A549 (cell line): ENCODE results near the gene OR4E2. TPM values are rescaled to one million over a fixed set of nuclear protein-coding genes. Genes with fewer than 3 reads are reported as not detected.

Experiments used
- ATAC-seq, 2 experiments: fragments of 200-7000 bp in 1 of 2; fragments of >200 bp in 1 of 2; cut with Nextera tagmentation in 1 of 2; cut with Tn5 transposase in 1 of 2; 3 replicates each; pipeline versions ENCODE4 v1.8.0 to v1.9.1; 2018 to 2020; ENCODE audit warnings: mild to moderate bottlenecking in 1 of 2, moderate library complexity in 1 of 2
- CTCF ChIA-PET: fragments of 300-600 bp; sonication (Branson Sonifier 250); formaldehyde crosslinking; extraction: SDS; loops from one replicate; lab custom pipeline; 2021; ENCODE audit warnings: antibody characterized with exemption, inconsistent platforms; lab: Yijun Ruan, JAX
- POLR2A ChIA-PET: fragments of 350-600 bp; formaldehyde crosslinking; extraction: SDS; loops from one replicate; lab custom pipeline; 2021; ENCODE audit warnings: antibody characterized with exemption, inconsistent platforms; lab: Yijun Ruan, JAX
- DNase-seq, 2 experiments: peaks; one replicate each; pipeline versions ENCODE4 v3.0.0 to v3.0.0-alpha.2; 2011 to 2016; ENCODE audit warnings: low read depth in 1 of 2, low spot score in 1 of 2
- FAIRE-seq: peaks from 2 replicates; lab custom pipeline; 2011; peaks lifted over from hg19 to GRCh38; lab: Jason Lieb, UNC
- H3K27ac ChIP-seq, 2 experiments: fragments of >200 bp; sonication (Bioruptor Twin); formaldehyde crosslinking; 3 replicates each; pipeline ENCODE4 v1.5.1; 2016 to 2017
- H3K4me1 ChIP-seq: fragments of >200 bp; sonication (Bioruptor Twin); formaldehyde crosslinking; 3 replicates; pipeline ENCODE4 v1.6.1; 2016
- H3K4me2 ChIP-seq: fragments of >200 bp; sonication (Bioruptor Twin); formaldehyde crosslinking; 3 replicates; pipeline ENCODE4 v1.6.1; 2016
- H3K4me3 ChIP-seq: fragments of >200 bp; sonication (Bioruptor Twin); formaldehyde crosslinking; 3 replicates; pipeline ENCODE4 v1.5.1; 2016
- H3K9me3 ChIP-seq: fragments of >200 bp; sonication (Bioruptor Twin); formaldehyde crosslinking; 3 replicates; pipeline ENCODE4 v1.6.1; 2016
- ATOH8 ChIP-seq: fragments of 250-450 bp; sonication (Bioruptor Pico); IDR thresholded peaks from 2 replicates; pipeline ENCODE4 v1.5.0; 2020; ENCODE audit warnings: low read depth, mild to moderate bottlenecking, moderate library complexity
- BCL3 ChIP-seq: fragments of >200 bp; sonication (Bioruptor Twin); formaldehyde crosslinking; IDR thresholded peaks from 3 replicates; pipeline ENCODE4 v1.6.1; 2016
- BHLHE40 ChIP-seq: IDR thresholded peaks from 2 replicates; pipeline ENCODE4 v1.6.1; 2012; ENCODE audit warnings: low read depth, low read length, inconsistent platforms
- CBX2 ChIP-seq: fragments of 200-600 bp; sonication (generic); IDR thresholded peaks from 2 replicates; pipeline ENCODE4 v1.6.1; 2016; ENCODE audit warnings: low read depth, mild to moderate bottlenecking, borderline replicate concordance
- CEBPB ChIP-seq, 2 experiments: fragments of >200 bp in 1 of 2; sonication (Bioruptor Twin) in 1 of 2; formaldehyde crosslinking in 1 of 2; IDR thresholded peaks; 2 replicates each; pipeline ENCODE4 v1.6.1; 2012 to 2016
- CHD2 ChIP-seq: fragments of 150-350 bp; IDR thresholded peaks from 2 replicates; pipeline ENCODE4 v1.6.1; 2014; ENCODE audit warnings: low read length; ENCODE audit not compliant: partially characterized antibody
- CTCF ChIP-seq: fragments of >200 bp; sonication (Bioruptor Twin); formaldehyde crosslinking; IDR thresholded peaks from 3 replicates; pipeline ENCODE4 v1.5.1; 2016
- EHF ChIP-seq: fragments of 250-450 bp; sonication (Bioruptor Pico); IDR thresholded peaks from 2 replicates; pipeline ENCODE4 v1.5.0; 2020; ENCODE audit warnings: mild to moderate bottlenecking
- GATA3 ChIP-seq: IDR thresholded peaks from 2 replicates; pipeline ENCODE4 v1.6.1; 2012; ENCODE audit warnings: borderline replicate concordance
- HDAC2 ChIP-seq: fragments of 200-600 bp; sonication (generic); IDR thresholded peaks from 2 replicates; pipeline ENCODE4 v1.6.1; 2016
- HEYL ChIP-seq: fragments of 250-450 bp; sonication (Bioruptor Pico); IDR thresholded peaks from 2 replicates; pipeline ENCODE4 v1.8.0; 2021; ENCODE audit warnings: mild to moderate bottlenecking, moderate library complexity
- HMGXB4 ChIP-seq: fragments of 250-450 bp; sonication (Bioruptor Pico); IDR thresholded peaks from 2 replicates; pipeline ENCODE4 v1.5.0; 2021; ENCODE audit warnings: mild to moderate bottlenecking, moderate library complexity, borderline replicate concordance
- JUN ChIP-seq, 2 experiments: fragments of >200 bp; sonication (Bioruptor Twin); formaldehyde crosslinking; IDR thresholded peaks; 2 replicates in 1 of 2; 3 replicates in 1 of 2; pipeline ENCODE4 v1.6.1; 2016 to 2017
- KDM1A ChIP-seq: fragments of 200-600 bp; sonication (generic); IDR thresholded peaks from 2 replicates; pipeline ENCODE4 v1.6.1; 2016; ENCODE audit warnings: low read depth, mild to moderate bottlenecking
- MYC ChIP-seq: IDR thresholded peaks from 2 replicates; pipeline ENCODE4 v1.6.1; 2012; ENCODE audit warnings: mild to moderate bottlenecking, inconsistent platforms, low read length, improper control_type of control experiment, borderline replicate concordance
- PBX3 ChIP-seq: IDR thresholded peaks from 2 replicates; pipeline ENCODE4 v1.6.1; 2012
- POLR2AphosphoS2 ChIP-seq: conservative IDR thresholded peaks from 2 replicates; pipeline ENCODE4 v1.6.1; 2012; ENCODE audit warnings: low read length, improper control_type of control experiment, inconsistent platforms
- RAD21 ChIP-seq, 2 experiments: fragments of >200 bp in 1 of 2; sonication (Bioruptor Twin) in 1 of 2; formaldehyde crosslinking in 1 of 2; IDR thresholded peaks in 1 of 2; conservative IDR thresholded peaks in 1 of 2; 2 replicates in 1 of 2; 3 replicates in 1 of 2; pipeline ENCODE4 v1.6.1; 2012 to 2018; ENCODE audit warnings: inconsistent platforms in 1 of 2
- RARB ChIP-seq: fragments of 250-450 bp; sonication (Bioruptor Pico); IDR thresholded peaks from 2 replicates; pipeline ENCODE4 v1.8.0; 2021; ENCODE audit warnings: mild to moderate bottlenecking, moderate library complexity
- SREBF2 ChIP-seq: fragments of 450-650 bp; IDR thresholded peaks from 2 replicates; pipeline ENCODE4 v1.6.1; 2014; ENCODE audit warnings: mild to moderate bottlenecking, moderate library complexity
- TP53 ChIP-seq: fragments of 250-450 bp; sonication (Bioruptor Pico); IDR thresholded peaks from 2 replicates; pipeline ENCODE4 v1.5.0; 2021; ENCODE audit warnings: mild to moderate bottlenecking, moderate library complexity
- ZFP36 ChIP-seq: fragments of 450-650 bp; IDR thresholded peaks from 2 replicates; pipeline ENCODE4 v1.6.1; 2014; ENCODE audit warnings: borderline replicate concordance; ENCODE audit not compliant: partially characterized antibody
- WGBS: methylation state at CpG from one replicate; pipeline ENCODE4 v1.1.6; 2017; ENCODE audit errors: missing lambda C conversion rate; 5-methylcytosine and 5-hydroxymethylcytosine counted together
- polyA plus RNA-seq, 4 experiments: library from polyadenylated mRNA; depleted of rRNA in 3 of 4; stranded (reverse); fragments of >200 nt; fragmentation: RNase III in 1 of 4; extraction: RNeasy Plus Mini Kit Qiagen cat#74134 plus additional on column Dnase treatment in 1 of 4; gene quantifications; 2 replicates in 3 of 4; 3 replicates in 1 of 4; pipeline ENCODE4 v1.2.3, GENCODE V29; 2011 to 2017

Gene OR4E2
- polyA plus RNA-seq, 2 of the 4 experiments (the other 2 are of a cell fraction): not detected

GRCh38 chr14:21668377-21668776 lies 14.7 kb downstream of the OR4E2 start:
- ChIA-PET POLR2A (no interaction called here), CTCF (no interaction called here)
- Histone ChIP-seq H3K4me2 (no peak overlapping the region), H3K4me1 (no peaks in the 10 kb centered on the region), H3K4me3 (no peak overlapping the region), H3K27ac (no peak overlapping the region), H3K9me3 (no peaks in the 10 kb centered on the region)
- no peak for FAIRE-seq
- ATAC-seq: no peak
- WGBS: 0% methylated on average over 3 of the region's 3 CpGs
- peak in 1 of 2 experiments; percentile 4 for DNase-seq
- TF ChIP-seq GATA3: no peak
- TF ChIP-seq SREBF2: no peak
- no peak for TF ChIP-seq TP53
- TF ChIP-seq CEBPB (IDR thresholded peaks at IDR 0.05): no peak
- no peak for TF ChIP-seq BHLHE40
- no peak for TF ChIP-seq HEYL (CRISPR knock-in tag)
- no peak for TF ChIP-seq EHF (CRISPR knock-in tag)
- TF ChIP-seq POLR2AphosphoS2: no peak
- no peak for TF ChIP-seq ZFP36

- ATAC-seq (no peak), FAIRE-seq (no peak)
- no peak overlapping the region for H3K4me3 ChIP-seq
- CTCF ChIA-PET: interaction anchor here (1.2 kb wide), 1 partner anchor 12 kb away, joined by 5 read pairs; no protein-coding TSS in a partner anchor
- no peak for TF ChIP-seq JUN (IDR thresholded peaks at IDR 0.05)
- no peak for TF ChIP-seq CTCF
- TF ChIP-seq KDM1A: no peak
- TF ChIP-seq CBX2: no peak
- TF ChIP-seq RARB (CRISPR knock-in tag): no peak
- TF ChIP-seq RAD21 (conservative IDR thresholded peaks at IDR 0.05 in 1 of 2, IDR thresholded peaks at IDR 0.05 in 1 of 2): no peak
- no peak for TF ChIP-seq CHD2
- no peak for TF ChIP-seq HMGXB4 (CRISPR knock-in tag)
- TF ChIP-seq, all 56 proteins: peak for 0
- H3K9me3 ChIP-seq: no peaks in the 10 kb centered on the region
- POLR2A ChIA-PET: no interaction called here
- no peaks in the 10 kb centered on the region for H3K4me1 ChIP-seq
- no peak for DNase-seq
- no peak overlapping the region for H3K4me2 ChIP-seq
- H3K27ac ChIP-seq: no peak overlapping the region
Measured at GRCh38 chr14:21669284-21669683, 15.6 kb downstream of the OR4E2 start.

GRCh38 chr14:21671371-21671770 lies 17.7 kb downstream of the OR4E2 start:
- H3K27ac ChIP-seq: no peak overlapping the region
- ATAC-seq: no peak
- H3K9me3 ChIP-seq: no peaks in the 10 kb centered on the region
- H3K4me3 ChIP-seq: no peak overlapping the region
- no peak for DNase-seq
- no peak overlapping the region for H3K4me2 ChIP-seq
- ChIA-PET POLR2A (no interaction called here), CTCF (interaction anchor here (0.9 to 2.1 kb wide), 2 partner anchors 10 to 40 kb away, joined by 3 to 5 read pairs; no protein-coding TSS in a partner anchor)
- no peaks in the 10 kb centered on the region for H3K4me1 ChIP-seq
- TF ChIP-seq ATOH8 (CRISPR knock-in tag): no peak
- TF ChIP-seq BCL3: no peak
- no peak for TF ChIP-seq HDAC2
- no peak for TF ChIP-seq TP53
- no peak for TF ChIP-seq PBX3
- TF ChIP-seq CHD2: no peak
- TF ChIP-seq MYC: no peak
- WGBS: 1% methylated on average over 2 of the region's 2 CpGs
- FAIRE-seq: no peak
